HepG2 (cell line): ENCODE data around the gene CSKMT. TPM values are rescaled to one million over a fixed set of nuclear protein-coding genes. Genes with fewer than 3 reads are reported as not detected.

ENCODE experiments used
- DPF2 ChIP-seq: sonication (generic); formaldehyde crosslinking; IDR thresholded peaks from 2 replicates; pipeline ENCODE4 v1.4.0; 2020; ENCODE audit warnings: mild to moderate bottlenecking, low read depth, missing genetic modification reagents, borderline replicate concordance
- FOXO1 ChIP-seq: sonication (generic); formaldehyde crosslinking; IDR thresholded peaks from 2 replicates; pipeline ENCODE4 v1.4.0; 2020; ENCODE audit warnings: missing genetic modification reagents
- HOXA5 ChIP-seq: sonication (generic); formaldehyde crosslinking; IDR thresholded peaks from 2 replicates; pipeline ENCODE4 v1.4.0; 2020; ENCODE audit warnings: missing genetic modification reagents
- KDM5A ChIP-seq: fragments of 200-600 bp; sonication (generic); IDR thresholded peaks from 2 replicates; pipeline ENCODE4 v1.7.0; 2018; ENCODE audit warnings: antibody characterized with exemption, mild to moderate bottlenecking, low read length, borderline replicate concordance
- MTA3 ChIP-seq: sonication (generic); formaldehyde crosslinking; IDR thresholded peaks from 2 replicates; pipeline ENCODE4 v1.4.0; 2020; ENCODE audit warnings: missing genetic modification reagents
- PTBP1 ChIP-seq: fragments of 200-400 bp; formaldehyde crosslinking; IDR thresholded peaks from 2 replicates; pipeline ENCODE4 v1.6.1; 2018; ENCODE audit warnings: low read length, low read depth; ENCODE audit not compliant: poor library complexity, severe bottlenecking
- RARG ChIP-seq: sonication (generic); formaldehyde crosslinking; IDR thresholded peaks from 2 replicates; pipeline ENCODE4 v1.4.0; 2020; ENCODE audit warnings: low read depth, mild to moderate bottlenecking, missing genetic modification reagents
- SAFB2 ChIP-seq: sonication (generic); formaldehyde crosslinking; IDR thresholded peaks from 2 replicates; pipeline ENCODE4 v1.5.1; 2020; ENCODE audit warnings: missing genetic modification reagents, low read depth, mild to moderate bottlenecking, borderline replicate concordance
- ZNF235 ChIP-seq: sonication (generic); formaldehyde crosslinking; IDR thresholded peaks from 2 replicates; pipeline ENCODE4 v1.8.1; 2023; ENCODE audit warnings: mild to moderate bottlenecking, missing genetic modification reagents, borderline replicate concordance
- ZNF329 ChIP-seq: sonication (generic); formaldehyde crosslinking; IDR thresholded peaks from 2 replicates; pipeline ENCODE4 v1.9.0; 2021; ENCODE audit warnings: low read depth, mild to moderate bottlenecking, missing genetic modification reagents
- ZNF572 ChIP-seq: sonication (generic); formaldehyde crosslinking; IDR thresholded peaks from 2 replicates; pipeline ENCODE4 v1.5.1; 2020; ENCODE audit warnings: mild to moderate bottlenecking, missing genetic modification reagents
- ZNF607 ChIP-seq: sonication (generic); formaldehyde crosslinking; IDR thresholded peaks from 2 replicates; pipeline ENCODE4 v1.5.1; 2020; ENCODE audit warnings: missing genetic modification reagents, mild to moderate bottlenecking, borderline replicate concordance
- ZNF839 ChIP-seq: sonication (generic); formaldehyde crosslinking; IDR thresholded peaks from 2 replicates; pipeline ENCODE4 v1.4.0; 2020; ENCODE audit warnings: missing genetic modification reagents, mild to moderate bottlenecking, borderline replicate concordance
- ZSCAN22 ChIP-seq: sonication (generic); formaldehyde crosslinking; IDR thresholded peaks from 2 replicates; pipeline ENCODE4 v1.4.0; 2020; ENCODE audit warnings: mild to moderate bottlenecking, missing genetic modification reagents
- ZSCAN31 ChIP-seq: sonication (generic); formaldehyde crosslinking; IDR thresholded peaks from 2 replicates; pipeline ENCODE4 v1.5.0; 2020; ENCODE audit warnings: low read depth, mild to moderate bottlenecking, missing genetic modification reagents
- polyA plus RNA-seq, 8 experiments: library from polyadenylated mRNA; depleted of rRNA in 3 of 8; stranded (reverse) in 7 of 8; unstranded in 1 of 8; fragments of >200 nt; fragmentation: Illumina TruSeq in 4 of 8; extraction: Trizol in 4 of 8; gene quantifications; 2 replicates each; pipeline versions ENCODE4 v1.2.1 to v1.2.3, GENCODE V29; 2011 to 2016; ENCODE audit warnings: low read depth in 4 of 8, missing spikeins in 1 of 8, mixed read lengths in 1 of 8; ENCODE audit not compliant: insufficient read depth in 1 of 8
- total RNA-seq, 5 experiments: library from RNA; depleted of rRNA; stranded (reverse); fragments of >200 nt; fragmentation: Illumina TruSeq; extraction: Trizol; gene quantifications; 2 replicates each; pipeline ENCODE4 v1.2.3, GENCODE V29; 2016; ENCODE audit warnings: low read depth in 1 of 5
- TF ChIP-seq, protein P1 (sequence below): sonication (generic); formaldehyde crosslinking; IDR thresholded peaks from 2 replicates; pipeline ENCODE4 v1.5.0; 2020; ENCODE audit warnings: missing genetic modification reagents, mild to moderate bottlenecking, borderline replicate concordance
- TF ChIP-seq, protein P2 (sequence below): sonication (generic); formaldehyde crosslinking; IDR thresholded peaks from 2 replicates; pipeline ENCODE4 v1.4.0; 2020; ENCODE audit warnings: missing genetic modification reagents
- TF ChIP-seq, protein P3 (sequence below): sonication (generic); formaldehyde crosslinking; IDR thresholded peaks from 2 replicates; pipeline ENCODE4 v1.8.1; 2023; ENCODE audit warnings: mild to moderate bottlenecking, inconsistent platforms, moderate library complexity, missing genetic modification reagents, borderline replicate concordance
- TF ChIP-seq, protein P4 (sequence below): sonication (generic); formaldehyde crosslinking; IDR thresholded peaks from 2 replicates; pipeline ENCODE4 v1.5.0; 2020; ENCODE audit warnings: mild to moderate bottlenecking, missing genetic modification reagents, borderline replicate concordance

The CSKMT gene
- total and polyA plus RNA-seq, 2 of the 13 experiments (the other 11 are each of a cell fraction or from before 2014, with no cell fraction given): 7.6 to 31.8 TPM

DNA sequence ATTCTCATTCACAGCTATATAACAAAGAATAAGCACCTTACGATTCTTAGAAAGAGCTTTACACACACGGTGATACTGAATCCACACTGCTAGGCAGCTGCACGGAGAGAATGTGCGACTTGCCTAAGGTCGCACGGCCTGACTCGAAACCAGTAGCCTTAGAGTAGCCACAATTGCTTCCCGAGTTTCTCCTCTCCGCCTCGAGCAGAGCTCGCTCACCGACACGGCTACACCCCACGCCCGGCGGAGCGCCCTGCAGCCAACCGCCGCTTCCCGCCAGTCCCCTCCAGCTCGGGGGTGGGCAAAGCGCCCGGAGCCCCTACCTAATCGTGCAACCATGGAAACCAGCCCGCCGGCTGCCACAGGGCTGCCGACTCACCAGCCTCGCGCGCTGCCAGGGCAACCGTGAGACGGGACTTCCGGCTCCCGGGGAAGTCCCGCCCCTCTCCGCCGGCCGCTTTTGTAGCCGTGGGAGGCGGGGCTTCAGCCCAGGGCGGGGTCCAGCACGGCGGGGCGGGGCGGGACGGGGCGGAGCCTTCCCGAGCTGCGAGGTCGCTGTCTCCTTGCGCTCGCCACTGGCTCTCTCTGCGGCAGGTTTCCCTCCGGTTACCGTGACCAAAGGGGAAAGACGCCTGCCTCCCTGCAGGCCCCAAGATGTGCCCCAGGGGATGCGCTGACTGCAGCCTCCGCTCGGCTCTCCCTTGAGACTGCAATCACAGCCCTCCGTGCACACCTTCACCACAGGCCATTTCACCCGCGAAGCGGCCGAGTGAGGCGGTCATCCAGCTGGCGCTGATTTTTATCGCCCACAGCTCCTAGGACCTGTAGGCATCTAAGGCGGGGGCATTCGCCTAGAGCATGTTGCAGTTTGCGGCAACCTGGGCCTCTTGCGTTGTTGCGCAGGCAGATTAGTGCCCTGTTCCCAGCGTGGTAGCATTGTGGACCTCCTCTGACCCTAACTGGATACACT lies 41.1 kb downstream of the CSKMT start (continued):
- TF ChIP-seq, protein P1, sequence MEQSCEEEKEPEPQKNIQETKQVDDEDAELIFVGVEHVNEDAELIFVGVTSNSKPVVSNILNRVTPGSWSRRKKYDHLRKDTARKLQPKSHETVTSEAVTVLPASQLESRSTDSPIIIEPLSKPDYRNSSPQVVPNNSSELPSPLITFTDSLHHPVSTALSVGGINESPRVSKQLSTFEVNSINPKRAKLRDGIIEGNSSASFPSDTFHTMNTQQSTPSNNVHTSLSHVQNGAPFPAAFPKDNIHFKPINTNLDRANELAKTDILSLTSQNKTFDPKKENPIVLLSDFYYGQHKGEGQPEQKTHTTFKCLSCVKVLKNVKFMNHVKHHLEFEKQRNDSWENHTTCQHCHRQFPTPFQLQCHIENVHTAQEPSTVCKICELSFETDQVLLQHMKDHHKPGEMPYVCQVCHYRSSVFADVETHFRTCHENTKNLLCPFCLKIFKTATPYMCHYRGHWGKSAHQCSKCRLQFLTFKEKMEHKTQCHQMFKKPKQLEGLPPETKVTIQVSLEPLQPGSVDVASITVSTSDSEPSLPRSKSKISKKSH (CRISPR knock-in tag): no peak
- TF ChIP-seq DPF2 (CRISPR knock-in tag) (no peak), ZNF607 (no peak), PTBP1 (no peak), FOXO1 (no peak), RARG (no peak), ZSCAN22 (CRISPR knock-in tag) (no peak), ZSCAN31 (0 out of 2 replicates have a peak, but pooled peaks have one; percentile 46), MTA3 (no peak), KDM5A (no peak; the same call in 1 of the 2 replicates), SAFB2 (no peak; the same call in 1 of the 2 replicates), HOXA5 (CRISPR knock-in tag) (no peak), ZNF839 (no peak), ZNF235 (CRISPR knock-in tag) (no peak), ZNF329 (CRISPR knock-in tag) (no peak), ZNF572 (CRISPR knock-in tag) (no peak)
- TF ChIP-seq, protein P2, sequence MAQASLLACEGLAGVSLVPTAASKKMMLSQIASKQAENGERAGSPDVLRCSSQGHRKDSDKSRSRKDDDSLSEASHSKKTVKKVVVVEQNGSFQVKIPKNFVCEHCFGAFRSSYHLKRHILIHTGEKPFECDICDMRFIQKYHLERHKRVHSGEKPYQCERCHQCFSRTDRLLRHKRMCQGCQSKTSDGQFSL (CRISPR knock-in tag): no peak
- TF ChIP-seq, protein P3, sequence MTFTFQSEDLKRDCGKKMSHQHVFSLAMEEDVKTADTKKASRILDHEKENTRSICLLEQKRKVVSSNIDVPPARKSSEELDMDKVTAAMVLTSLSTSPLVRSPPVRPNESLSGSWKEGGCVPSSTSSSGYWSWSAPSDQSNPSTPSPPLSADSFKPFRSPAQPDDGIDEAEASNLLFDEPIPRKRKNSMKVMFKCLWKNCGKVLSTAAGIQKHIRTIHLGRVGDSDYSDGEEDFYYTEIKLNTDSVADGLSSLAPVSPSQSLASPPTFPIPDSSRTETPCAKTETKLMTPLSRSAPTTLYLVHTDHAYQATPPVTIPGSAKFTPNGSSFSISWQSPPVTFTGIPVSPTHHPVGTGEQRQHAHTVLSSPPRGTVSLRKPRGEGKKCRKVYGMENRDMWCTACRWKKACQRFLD: no peak
- TF ChIP-seq, protein P4, sequence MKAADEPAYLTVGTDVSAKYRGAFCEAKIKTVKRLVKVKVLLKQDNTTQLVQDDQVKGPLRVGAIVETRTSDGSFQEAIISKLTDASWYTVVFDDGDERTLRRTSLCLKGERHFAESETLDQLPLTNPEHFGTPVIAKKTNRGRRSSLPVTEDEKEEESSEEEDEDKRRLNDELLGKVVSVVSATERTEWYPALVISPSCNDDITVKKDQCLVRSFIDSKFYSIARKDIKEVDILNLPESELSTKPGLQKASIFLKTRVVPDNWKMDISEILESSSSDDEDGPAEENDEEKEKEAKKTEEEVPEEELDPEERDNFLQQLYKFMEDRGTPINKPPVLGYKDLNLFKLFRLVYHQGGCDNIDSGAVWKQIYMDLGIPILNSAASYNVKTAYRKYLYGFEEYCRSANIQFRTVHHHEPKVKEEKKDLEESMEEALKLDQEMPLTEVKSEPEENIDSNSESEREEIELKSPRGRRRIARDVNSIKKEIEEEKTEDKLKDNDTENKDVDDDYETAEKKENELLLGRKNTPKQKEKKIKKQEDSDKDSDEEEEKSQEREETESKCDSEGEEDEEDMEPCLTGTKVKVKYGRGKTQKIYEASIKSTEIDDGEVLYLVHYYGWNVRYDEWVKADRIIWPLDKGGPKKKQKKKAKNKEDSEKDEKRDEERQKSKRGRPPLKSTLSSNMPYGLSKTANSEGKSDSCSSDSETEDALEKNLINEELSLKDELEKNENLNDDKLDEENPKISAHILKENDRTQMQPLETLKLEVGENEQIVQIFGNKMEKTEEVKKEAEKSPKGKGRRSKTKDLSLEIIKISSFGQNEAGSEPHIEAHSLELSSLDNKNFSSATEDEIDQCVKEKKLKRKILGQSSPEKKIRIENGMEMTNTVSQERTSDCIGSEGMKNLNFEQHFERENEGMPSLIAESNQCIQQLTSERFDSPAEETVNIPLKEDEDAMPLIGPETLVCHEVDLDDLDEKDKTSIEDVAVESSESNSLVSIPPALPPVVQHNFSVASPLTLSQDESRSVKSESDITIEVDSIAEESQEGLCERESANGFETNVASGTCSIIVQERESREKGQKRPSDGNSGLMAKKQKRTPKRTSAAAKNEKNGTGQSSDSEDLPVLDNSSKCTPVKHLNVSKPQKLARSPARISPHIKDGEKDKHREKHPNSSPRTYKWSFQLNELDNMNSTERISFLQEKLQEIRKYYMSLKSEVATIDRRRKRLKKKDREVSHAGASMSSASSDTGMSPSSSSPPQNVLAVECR (CRISPR knock-in tag): peak; percentile 88
